Measurements from ENCODE around the gene ITPR2. TPM values are rescaled to one million over a fixed set of nuclear protein-coding genes. Genes with fewer than 3 reads are reported as not detected.
"Not testable (repeated sequence)": the region's sequence is repeated elsewhere in the genome, so short reads cannot be mapped to it uniquely, and the experiment has no call there.

Gene ITPR2
- total RNA-seq, 2 donors from 2014 or later = 14.8 to 74.4 TPM

GRCh38 chr12:26683443-26683842 lies 149.6 kb downstream of the ITPR2 start:
- Histone ChIP-seq H3K27me3 (ENCODE audit: control insufficient read depth, insufficient read depth, low read length, poor library complexity, severe bottlenecking) (no peaks in the 10 kb centered on the region), H3K9me3 (ENCODE audit: control insufficient read depth, low read length) (peaks cover 15% of the 10 kb centered on the region), H3K36me3 (ENCODE audit: control insufficient read depth, insufficient read depth, low read length) (no peaks in the 10 kb centered on the region), H3K4me3 (ENCODE audit: low read length) (no peak overlapping the region), H3K9ac (ENCODE audit: extremely low read depth, low read length, poor library complexity, severe bottlenecking) (no peak overlapping the region), H3K27ac (ENCODE audit: low read depth, low read length) (no peak overlapping the region), H3K4me1 (ENCODE audit: control insufficient read depth, insufficient read depth, low read length) (peaks cover 8% of the 10 kb centered on the region)
- peaks cover 47% of the 10 kb centered on the region for H3K36me3 Mint-ChIP-seq (ENCODE audit: low read depth)
- peaks cover 17% of the 10 kb centered on the region for H3K9me3 Mint-ChIP-seq
- H3K4me3 Mint-ChIP-seq = no peak overlapping the region
- peaks cover 19% of the 10 kb centered on the region for H3K4me1 Mint-ChIP-seq
- no peak for DNase-seq
- no peaks in the 10 kb centered on the region for H3K27me3 Mint-ChIP-seq (ENCODE audit: insufficient read depth)
- WGBS, 2 experiments (ENCODE audit: insufficient coverage in 1 of 2, insufficient read length in 1 of 2) = 71 to 72% methylated on average over 4 of the region's 5 CpGs
- TF ChIP-seq CTCF (conservative IDR thresholded peaks at IDR 0.05) = no peak
- no peak overlapping the region for H3K27ac Mint-ChIP-seq

GRCh38 chr12:26680727-26681455 lies 152.1 kb downstream of the ITPR2 start:
- no peaks in the 10 kb centered on the region for H3K36me3 ChIP-seq (ENCODE audit: control insufficient read depth, insufficient read depth, low read length)
- peaks cover 12% of the 10 kb centered on the region for H3K4me1 ChIP-seq (ENCODE audit: control insufficient read depth, insufficient read depth, low read length)
- WGBS, 2 experiments (ENCODE audit: insufficient coverage in 1 of 2, insufficient read length in 1 of 2) = 71 to 84% methylated on average over 1 to 3 of the region's 3 CpGs
- H3K9me3 Mint-ChIP-seq = peaks cover 17% of the 10 kb centered on the region
- H3K27me3 ChIP-seq (ENCODE audit: control insufficient read depth, insufficient read depth, low read length, poor library complexity, severe bottlenecking) = no peaks in the 10 kb centered on the region
- H3K27me3 Mint-ChIP-seq (ENCODE audit: insufficient read depth) = no peaks in the 10 kb centered on the region
- TF ChIP-seq CTCF (conservative IDR thresholded peaks at IDR 0.05) = no peak
- DNase-seq = no peak
- no peak overlapping the region for H3K4me3 Mint-ChIP-seq
- H3K4me1 Mint-ChIP-seq = peaks cover 34% of the 10 kb centered on the region
- H3K27ac Mint-ChIP-seq = peak overlapping the region; percentile 1
- no peak overlapping the region for H3K27ac ChIP-seq (ENCODE audit: low read depth, low read length)
- peaks cover 15% of the 10 kb centered on the region for H3K9me3 ChIP-seq (ENCODE audit: control insufficient read depth, low read length)
- no peak overlapping the region for H3K9ac ChIP-seq (ENCODE audit: extremely low read depth, low read length, poor library complexity, severe bottlenecking)
- peaks cover 52% of the 10 kb centered on the region for H3K36me3 Mint-ChIP-seq (ENCODE audit: low read depth)
- no peak overlapping the region for H3K4me3 ChIP-seq (ENCODE audit: low read length)

- no peaks in the 10 kb centered on the region for H3K36me3 ChIP-seq (ENCODE audit: control insufficient read depth, insufficient read depth, low read length)
- Mint-ChIP-seq H3K27ac (peak overlapping the region; percentile 91), H3K4me1 (peaks cover 34% of the 10 kb centered on the region), H3K9me3 (peaks cover 17% of the 10 kb centered on the region), H3K36me3 (ENCODE audit: low read depth) (peaks cover 40% of the 10 kb centered on the region), H3K4me3 (peak overlapping the region; percentile 22), H3K27me3 (ENCODE audit: insufficient read depth) (no peaks in the 10 kb centered on the region)
- H3K4me1 ChIP-seq (ENCODE audit: control insufficient read depth, insufficient read depth, low read length) = peaks cover 12% of the 10 kb centered on the region
- no peak overlapping the region for H3K9ac ChIP-seq (ENCODE audit: extremely low read depth, low read length, poor library complexity, severe bottlenecking)
- no peak for TF ChIP-seq CTCF (conservative IDR thresholded peaks at IDR 0.05)
- H3K4me3 ChIP-seq (ENCODE audit: low read length) = peak overlapping the region; percentile 50
- peaks cover 13% of the 10 kb centered on the region for H3K9me3 ChIP-seq (ENCODE audit: control insufficient read depth, low read length)
- no peaks in the 10 kb centered on the region for H3K27me3 ChIP-seq (ENCODE audit: control insufficient read depth, insufficient read depth, low read length, poor library complexity, severe bottlenecking)
- no peak overlapping the region for H3K27ac ChIP-seq (ENCODE audit: low read depth, low read length)
- DNase-seq = no peak
- WGBS, 2 experiments (ENCODE audit: insufficient coverage in 1 of 2, insufficient read length in 1 of 2) = 0 to 6% methylated on average over 2 to 4 of the region's 4 CpGs
Measured at GRCh38 chr12:26678697-26679660, 154.0 kb downstream of the ITPR2 start.

- H3K36me3 Mint-ChIP-seq (ENCODE audit: low read depth) = peaks cover 24% of the 10 kb centered on the region
Measured at GRCh38 chr12:26671487-26671886, 161.5 kb downstream of the ITPR2 start.

More at GRCh38 chr12:26671487-26671886, 161.5 kb downstream of the ITPR2 start:
- H3K4me1 ChIP-seq (ENCODE audit: control insufficient read depth, insufficient read depth, low read length); H3K27ac Mint-ChIP-seq; H3K4me1 Mint-ChIP-seq; H3K36me3 ChIP-seq (ENCODE audit: control insufficient read depth, insufficient read depth, low read length); H3K27me3 Mint-ChIP-seq (ENCODE audit: insufficient read depth); DNase-seq; H3K9ac ChIP-seq (ENCODE audit: extremely low read depth, low read length, poor library complexity, severe bottlenecking); H3K4me3 ChIP-seq (ENCODE audit: low read length); H3K9me3 ChIP-seq (ENCODE audit: control insufficient read depth, low read length); H3K27ac ChIP-seq (ENCODE audit: low read depth, low read length); H3K27me3 ChIP-seq (ENCODE audit: control insufficient read depth, insufficient read depth, low read length, poor library complexity, severe bottlenecking); H3K4me3 Mint-ChIP-seq: not testable (repeated sequence)
- H3K9me3 Mint-ChIP-seq = peaks cover 27% of the 10 kb centered on the region
- 100% methylated on average over 1 of the region's 5 CpGs; no CpG with 5 or more reads in 1 of the 2 experiments for WGBS, 2 experiments (ENCODE audit: insufficient coverage in 1 of 2, insufficient read length in 1 of 2)

Measured in endodermal cell (in vitro differentiated cells).